Fibroblast of lung (primary cell): ENCODE data around the gene TADA2B. TPM values are rescaled to one million over a fixed set of nuclear protein-coding genes. Genes with fewer than 3 reads are reported as not detected.

ENCODE experiments used
- DNase-seq, 2 donors: peaks; one replicate each; pipeline versions ENCODE4 v3.0.0 to v3.0.0-alpha.2; 2010; ENCODE audit warnings: low read depth in 2 of 2
- H2AFZ ChIP-seq: 2 replicates; pipeline ENCODE4 v1.5.1; 2012; ENCODE audit warnings: low read length, control low read depth, inconsistent platforms
- H3K27ac ChIP-seq: 2 replicates; pipeline ENCODE4 v1.5.1; 2011; ENCODE audit warnings: low read length, control low read depth; ENCODE audit not compliant: insufficient read depth
- H3K27me3 ChIP-seq: 2 replicates; pipeline ENCODE4 v1.5.1; 2011; ENCODE audit warnings: mild to moderate bottlenecking, low read length; ENCODE audit not compliant: control insufficient read depth, insufficient read depth
- H3K36me3 ChIP-seq: 2 replicates; pipeline ENCODE4 v1.5.1; 2011; ENCODE audit warnings: low read length; ENCODE audit not compliant: control insufficient read depth, insufficient read depth
- H3K4me1 ChIP-seq: 2 replicates; pipeline ENCODE4 v1.5.1; 2011; ENCODE audit warnings: low read length; ENCODE audit not compliant: control insufficient read depth, insufficient read depth; ENCODE audit errors: extremely low read depth
- H3K4me2 ChIP-seq: 2 replicates; pipeline ENCODE4 v1.5.1; 2011; ENCODE audit warnings: low read length, control low read depth; ENCODE audit not compliant: insufficient read depth; ENCODE audit errors: extremely low read depth
- H3K4me3 ChIP-seq, 4 experiments: fragments of 200-600 bp in 1 of 4; sonication (generic) in 1 of 4; replicated peaks in 1 of 4; 2 replicates each; pipeline ENCODE4 v1.5.1; 2011 to 2016; ENCODE audit warnings: low read length in 4 of 4, low read depth in 3 of 4, mild to moderate bottlenecking in 3 of 4, control low read depth in 2 of 4, inconsistent platforms in 1 of 4, mixed read lengths in 1 of 4; ENCODE audit not compliant: insufficient read depth in 1 of 4; ENCODE audit errors: control extremely low read depth in 1 of 4
- H3K79me2 ChIP-seq: 2 replicates; pipeline ENCODE4 v1.5.1; 2012; ENCODE audit warnings: mild to moderate bottlenecking, low read length, inconsistent platforms; ENCODE audit not compliant: control insufficient read depth, insufficient read depth
- H3K9ac ChIP-seq: 2 replicates; pipeline ENCODE4 v1.5.1; 2011; ENCODE audit warnings: mild to moderate bottlenecking, low read length, control low read depth; ENCODE audit not compliant: insufficient read depth
- H3K9me3 ChIP-seq: 2 replicates; pipeline ENCODE4 v1.5.1; 2012; ENCODE audit warnings: low read depth, low read length; ENCODE audit not compliant: control insufficient read depth, insufficient read depth
- H4K20me1 ChIP-seq: 2 replicates; pipeline ENCODE4 v1.5.1; 2011; ENCODE audit warnings: low read length; ENCODE audit not compliant: control insufficient read depth, insufficient read depth; ENCODE audit errors: extremely low read depth
- CTCF ChIP-seq, 2 donors: IDR thresholded peaks in 1 of 2; conservative IDR thresholded peaks in 1 of 2; 1 replicate in 1 of 2; 2 replicates in 1 of 2; pipeline ENCODE4 v1.5.1; 2011 to 2012; ENCODE audit warnings: low read length in 2 of 2, control low read depth in 1 of 2, inconsistent platforms in 1 of 2, low read depth in 1 of 2, mild to moderate bottlenecking in 1 of 2
- EZH2 ChIP-seq: IDR thresholded peaks from 2 replicates; pipeline ENCODE4 v1.5.1; 2012; ENCODE audit warnings: low read length, control low read depth, mild to moderate bottlenecking; ENCODE audit errors: missing control alignments
- polyA plus RNA-seq, 2 donors: library from polyadenylated mRNA; depleted of rRNA in 1 of 2; stranded (reverse) in 1 of 2; unstranded in 1 of 2; fragments of >200 nt; gene quantifications; 2 replicates each; pipeline ENCODE4 v1.2.1, GENCODE V29; 2011 to 2012; ENCODE audit warnings: missing spikeins in 1 of 2
- total RNA-seq: library from RNA; depleted of rRNA; stranded (reverse); fragments of >200 nt; gene quantifications from 2 replicates; pipeline ENCODE4 v1.2.1, GENCODE V29; 2014

Gene TADA2B
- total and polyA plus RNA-seq, 2 donors (not counting 1 experiment from before 2014, with no cell fraction given) = 8.0 to 12.6 TPM

GRCh38 chr4:7019367-7019766 is 23.8 kb upstream of the TADA2B start:
- H3K36me3 ChIP-seq = peaks cover 12% of the 10 kb centered on the region
- no peak for DNase-seq
- H3K27ac ChIP-seq = no peak overlapping the region
- no peak overlapping the region for H3K4me3 ChIP-seq
- H2AFZ ChIP-seq = no peak overlapping the region
- no peaks in the 10 kb centered on the region for H3K9me3 ChIP-seq
- no peaks in the 10 kb centered on the region for H3K79me2 ChIP-seq
- no peaks in the 10 kb centered on the region for H3K27me3 ChIP-seq
- peaks cover 7% of the 10 kb centered on the region for H3K4me1 ChIP-seq
- no peak overlapping the region for H3K4me2 ChIP-seq
- H4K20me1 ChIP-seq = no peaks in the 10 kb centered on the region
- H3K9ac ChIP-seq = no peak overlapping the region
- no peak for TF ChIP-seq EZH2
- no peak for TF ChIP-seq CTCF (conservative IDR thresholded peaks at IDR 0.05 in 1 of 2, IDR thresholded peaks at IDR 0.05 in 1 of 2; ENCODE audit: low read depth in 1 of 2, low read length in 2 of 2)

- H4K20me1 ChIP-seq = no peaks in the 10 kb centered on the region
- no peaks in the 10 kb centered on the region for H3K79me2 ChIP-seq
- H3K9me3 ChIP-seq = no peaks in the 10 kb centered on the region
- no peak overlapping the region for H3K4me2 ChIP-seq
- H3K27me3 ChIP-seq = no peaks in the 10 kb centered on the region
- DNase-seq = no peak
- TF ChIP-seq EZH2 (no peak), CTCF (conservative IDR thresholded peaks at IDR 0.05 in 1 of 2, IDR thresholded peaks at IDR 0.05 in 1 of 2; ENCODE audit: low read depth in 1 of 2, low read length in 2 of 2) (no peak)
- H3K27ac ChIP-seq = no peak overlapping the region
- peaks cover 7% of the 10 kb centered on the region for H3K4me1 ChIP-seq
- H2AFZ ChIP-seq = no peak overlapping the region
- H3K9ac ChIP-seq = no peak overlapping the region
- no peak overlapping the region for H3K4me3 ChIP-seq
- H3K36me3 ChIP-seq = peaks cover 10% of the 10 kb centered on the region
These were observed 22.9 kb upstream of the TADA2B start for GRCh38 chr4:7020290-7020689.

GRCh38 chr4:7020856-7021255 is 22.3 kb upstream of the TADA2B start:
- no peak for TF ChIP-seq CTCF (conservative IDR thresholded peaks at IDR 0.05 in 1 of 2, IDR thresholded peaks at IDR 0.05 in 1 of 2; ENCODE audit: low read depth in 1 of 2, low read length in 2 of 2)
- TF ChIP-seq EZH2 = no peak
- H3K9me3 ChIP-seq = no peaks in the 10 kb centered on the region
- H2AFZ ChIP-seq = no peak overlapping the region
- H3K27me3 ChIP-seq = no peaks in the 10 kb centered on the region
- H4K20me1 ChIP-seq = no peaks in the 10 kb centered on the region
- no peak overlapping the region for H3K4me3 ChIP-seq
- peaks cover 7% of the 10 kb centered on the region for H3K36me3 ChIP-seq
- peaks cover 7% of the 10 kb centered on the region for H3K4me1 ChIP-seq
- DNase-seq = no peak
- no peaks in the 10 kb centered on the region for H3K79me2 ChIP-seq
- no peak overlapping the region for H3K9ac ChIP-seq
- H3K27ac ChIP-seq = no peak overlapping the region
- no peak overlapping the region for H3K4me2 ChIP-seq
